GM19452 (cell line): ENCODE data around the gene HDGFL1.

Experiments used
- ATAC-seq: cut with Tn5 transposase; IDR thresholded peaks from one replicate; pipeline ENCODE4 v1.9.1; 2021; ENCODE audit not compliant: unreplicated experiment

Gene HDGFL1

GRCh38 chr6:22569281-22570184 is at the start of gene HDGFL1:
Gene HDGFL1 (plus strand): TSS chr6:22569566. CDS start chr6:22569576, 10 bp downstream.
- ATAC-seq = no peak

GRCh38 chr6:22521035-22521434 is 48.3 kb upstream of the HDGFL1 start:
- no peak for ATAC-seq

- no peak for ATAC-seq
Measured at GRCh38 chr6:22526736-22527135, 42.6 kb upstream of the HDGFL1 start.

- no peak for ATAC-seq
Measured at GRCh38 chr6:22529866-22530265, 39.5 kb upstream of the HDGFL1 start.

GRCh38 chr6:22530506-22530905 is 38.9 kb upstream of the HDGFL1 start:
- no peak for ATAC-seq

GRCh38 chr6:22536122-22536521 is 33.2 kb upstream of the HDGFL1 start:
- ATAC-seq = no peak

GRCh38 chr6:22544476-22544875 is 24.9 kb upstream of the HDGFL1 start:
- ATAC-seq = no peak

- no peak for ATAC-seq
Measured at GRCh38 chr6:22545051-22545450, 24.3 kb upstream of the HDGFL1 start.

GRCh38 chr6:22546236-22546635 is 23.1 kb upstream of the HDGFL1 start:
- ATAC-seq = no peak

- ATAC-seq = no peak
Measured at GRCh38 chr6:22550971-22551670, 18.2 kb upstream of the HDGFL1 start.

GRCh38 chr6:22556266-22556665 is 13.1 kb upstream of the HDGFL1 start:
- no peak for ATAC-seq

- ATAC-seq = no peak
Measured at GRCh38 chr6:22557007-22557406, 12.4 kb upstream of the HDGFL1 start.

- ATAC-seq = no peak
Measured at GRCh38 chr6:22558288-22558882, 11.0 kb upstream of the HDGFL1 start.

GRCh38 chr6:22568854-22569253 is 512 bp upstream of the HDGFL1 start:
- ATAC-seq = no peak

- no peak for ATAC-seq
Measured at GRCh38 chr6:22570185-22570551, 802 bp downstream of the HDGFL1 start.

- ATAC-seq = no peak
Measured at GRCh38 chr6:22575190-22575589, 5.8 kb downstream of the HDGFL1 start.

- ATAC-seq = no peak
Measured at GRCh38 chr6:22579439-22579838, 10.1 kb downstream of the HDGFL1 start.

- ATAC-seq = no peak
Measured at GRCh38 chr6:22580337-22580736, 11.0 kb downstream of the HDGFL1 start.

- ATAC-seq = no peak
Measured at GRCh38 chr6:22582417-22583205, 13.2 kb downstream of the HDGFL1 start.

- no peak for ATAC-seq
Measured at GRCh38 chr6:22583230-22583629, 13.9 kb downstream of the HDGFL1 start.

- no peak for ATAC-seq
Measured at GRCh38 chr6:22583927-22584326, 14.6 kb downstream of the HDGFL1 start.
